Endothelial cell of umbilical vein (primary cell): ENCODE data around the gene TP53. TPM values are rescaled to one million over a fixed set of nuclear protein-coding genes. Genes with fewer than 3 reads are reported as not detected.

Source experiments
- BruUV-seq: library from RNA; stranded (reverse); fragments of 400-500 nt; replicated peaks from 2 replicates; lab custom pipeline; 2021; lab: Mats Ljungman, UMichigan
- CTCF ChIA-PET: fragments of 300-600, 350-600 bp; sonication (Branson Sonifier 250); formaldehyde crosslinking; loops from one replicate; lab custom pipeline; 2021; ENCODE audit warnings: antibody characterized with exemption, inconsistent platforms; lab: Charles Lee
- POLR2A ChIA-PET: fragments of 300-600, 350-600 bp; sonication (Branson Sonifier 250); formaldehyde crosslinking; loops from one replicate; lab custom pipeline; 2021; ENCODE audit warnings: antibody characterized with exemption, inconsistent platforms; lab: Charles Lee
- DNase-seq: peaks from one replicate; pipeline ENCODE4 v3.0.0-alpha.2; 2011; ENCODE audit warnings: low read depth, low spot score
- FAIRE-seq: peaks from 2 replicates; lab custom pipeline; 2011; peaks lifted over from hg19 to GRCh38; lab: Jason Lieb, UNC
- H2AFZ ChIP-seq: 2 replicates; pipeline ENCODE4 v1.6.0; 2012; ENCODE audit warnings: low read depth, low read length, control low read depth, inconsistent platforms
- H3K27ac ChIP-seq: 2 replicates; pipeline ENCODE4 v1.5.1; 2011; ENCODE audit warnings: low read depth, mild to moderate bottlenecking, control low read depth, low read length, moderate library complexity; ENCODE audit not compliant: insufficient read depth
- H3K27me3 ChIP-seq, 2 experiments: 2 replicates each; pipeline versions ENCODE4 v1.6.0 to v1.6.1; 2011; ENCODE audit warnings: low read length in 2 of 2, mixed read lengths in 1 of 2; ENCODE audit not compliant: control insufficient read depth in 2 of 2, insufficient read depth in 2 of 2
- H3K36me3 ChIP-seq, 2 experiments: 2 replicates in 1 of 2; 3 replicates in 1 of 2; pipeline ENCODE4 v1.5.1; 2011; ENCODE audit warnings: low read length in 2 of 2, mild to moderate bottlenecking in 1 of 2, moderate library complexity in 1 of 2; ENCODE audit not compliant: control insufficient read depth in 2 of 2, insufficient read depth in 2 of 2; ENCODE audit errors: extremely low read depth in 1 of 2
- H3K4me1 ChIP-seq: 3 replicates; pipeline ENCODE4 v1.5.1; 2011; ENCODE audit warnings: mild to moderate bottlenecking, low read length; ENCODE audit not compliant: control insufficient read depth, insufficient read depth; ENCODE audit errors: extremely low read depth
- H3K4me2 ChIP-seq: 2 replicates; pipeline ENCODE4 v1.6.1; 2011; ENCODE audit warnings: low read length, control low read depth, mixed read lengths; ENCODE audit not compliant: insufficient read depth
- H3K4me3 ChIP-seq, 3 experiments: fragments of 200-600 bp in 1 of 3; sonication (generic), shearing (Covaris generic) in 1 of 3; replicated peaks in 1 of 3; 2 replicates each; pipeline ENCODE4 v1.5.1; 2011 to 2016; ENCODE audit warnings: control low read depth in 3 of 3, low read length in 3 of 3, mild to moderate bottlenecking in 2 of 3, inconsistent platforms in 1 of 3, low read depth in 1 of 3, moderate library complexity in 1 of 3; ENCODE audit not compliant: insufficient read depth in 1 of 3
- H3K79me2 ChIP-seq: 2 replicates; pipeline ENCODE4 v1.6.0; 2012; ENCODE audit warnings: low read length, inconsistent platforms; ENCODE audit not compliant: control insufficient read depth, insufficient read depth
- H3K9ac ChIP-seq: replicated peaks from 2 replicates; pipeline ENCODE3; 2011; ENCODE audit warnings: low read length, control low read depth; ENCODE audit not compliant: insufficient read depth; ENCODE audit errors: extremely low read depth
- H3K9me1 ChIP-seq: replicated peaks from 3 replicates; pipeline ENCODE4 v1.6.0; 2011; ENCODE audit warnings: mild to moderate bottlenecking, low read length; ENCODE audit not compliant: control insufficient read depth, insufficient read depth; ENCODE audit errors: extremely low read depth
- H3K9me3 ChIP-seq: replicated peaks from 2 replicates; pipeline ENCODE4 v1.5.1; 2012; ENCODE audit warnings: low read length, inconsistent platforms; ENCODE audit not compliant: control insufficient read depth, insufficient read depth
- H4K20me1 ChIP-seq: replicated peaks from 2 replicates; pipeline ENCODE3; 2011; ENCODE audit warnings: mild to moderate bottlenecking, low read length; ENCODE audit not compliant: control insufficient read depth, insufficient read depth; ENCODE audit errors: extremely low read depth
- EZH2 ChIP-seq: IDR thresholded peaks from 2 replicates; pipeline ENCODE4 v1.6.1; 2012; ENCODE audit warnings: borderline replicate concordance, low read depth, mild to moderate bottlenecking, moderate library complexity, low read length, inconsistent platforms; ENCODE audit not compliant: severe bottlenecking
- FOS ChIP-seq: IDR thresholded peaks from 2 replicates; pipeline ENCODE4 v1.6.1; 2011; ENCODE audit warnings: mild to moderate bottlenecking, low read length, moderate library complexity, borderline replicate concordance; ENCODE audit not compliant: insufficient read depth
- GATA2 ChIP-seq: IDR thresholded peaks from 2 replicates; pipeline ENCODE4 v1.7.0; 2011; ENCODE audit warnings: low read depth, mild to moderate bottlenecking, moderate library complexity, mixed read lengths, low read length; ENCODE audit not compliant: insufficient read length, insufficient read depth
- JUN ChIP-seq: IDR thresholded peaks from 2 replicates; pipeline ENCODE4 v1.6.1; 2011; ENCODE audit warnings: borderline replicate concordance, low read depth; ENCODE audit not compliant: insufficient read length, insufficient read depth
- MAX ChIP-seq: IDR thresholded peaks from 2 replicates; pipeline ENCODE4 v1.6.1; 2011; ENCODE audit not compliant: insufficient read depth, insufficient read length
- MYC ChIP-seq: IDR thresholded peaks from one replicate; pipeline ENCODE4 v1.6.1; 2011; ENCODE audit warnings: mild to moderate bottlenecking, low read depth, low read length
- POLR2A ChIP-seq: IDR thresholded peaks from 2 replicates; pipeline ENCODE4 v1.6.1; 2012; ENCODE audit warnings: low read depth, mild to moderate bottlenecking, control low read depth, low read length
- POLR2AphosphoS5 ChIP-seq: IDR thresholded peaks from 2 replicates; pipeline ENCODE4 v1.6.1; 2012; ENCODE audit warnings: low read depth, mild to moderate bottlenecking, control low read depth, low read length, moderate library complexity; ENCODE audit not compliant: insufficient read depth
- dilution Hi-C: fragments of 300-500 bp; cut with MboI; formaldehyde crosslinking; loops from one replicate; pipeline ENCODE4 v1.15.0; 2019; ENCODE audit warnings: low sequenced_read_pairs; ENCODE audit not compliant: extremely low pct_ligation_motif_present
- intact Hi-C: fragments of 100-400 bp; cut with micrococcal nuclease; formaldehyde crosslinking; loops from one replicate; pipeline ENCODE4 v1.10.0; 2022
- polyA plus RNA-seq, 4 experiments: library from polyadenylated mRNA; depleted of rRNA in 3 of 4; stranded (reverse) in 3 of 4; unstranded in 1 of 4; fragments of >200 nt; gene quantifications; 2 replicates each; pipeline versions ENCODE4 v1.2.1 to v1.2.3, GENCODE V29; 2011 to 2012; ENCODE audit warnings: missing spikeins in 1 of 4
- total RNA-seq: library from RNA; stranded (reverse); gene quantifications from 2 replicates; pipeline ENCODE4 v1.2.3, GENCODE V29; 2021
- TF ChIP-seq, protein P1 (sequence below), 2 donors: IDR thresholded peaks; 1 replicate in 1 of 2; 2 replicates in 1 of 2; pipeline ENCODE4 v1.5.1; 2011; ENCODE audit warnings: low read length in 2 of 2, mild to moderate bottlenecking in 2 of 2, moderate library complexity in 2 of 2, control low read depth in 1 of 2, inconsistent platforms in 1 of 2, low read depth in 1 of 2; ENCODE audit not compliant: insufficient read depth in 1 of 2; ENCODE audit errors: extremely low read depth in 1 of 2

Gene TP53
- total and polyA plus RNA-seq, 2 donors (not counting 3 experiments of a cell fraction or from before 2014, with no cell fraction given): 82.1 to 138 TPM

DNA sequence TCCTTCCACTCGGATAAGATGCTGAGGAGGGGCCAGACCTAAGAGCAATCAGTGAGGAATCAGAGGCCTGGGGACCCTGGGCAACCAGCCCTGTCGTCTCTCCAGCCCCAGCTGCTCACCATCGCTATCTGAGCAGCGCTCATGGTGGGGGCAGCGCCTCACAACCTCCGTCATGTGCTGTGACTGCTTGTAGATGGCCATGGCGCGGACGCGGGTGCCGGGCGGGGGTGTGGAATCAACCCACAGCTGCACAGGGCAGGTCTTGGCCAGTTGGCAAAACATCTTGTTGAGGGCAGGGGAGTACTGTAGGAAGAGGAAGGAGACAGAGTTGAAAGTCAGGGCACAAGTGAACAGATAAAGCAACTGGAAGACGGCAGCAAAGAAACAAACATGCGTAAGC lies 12.4 kb downstream of the TP53 start:
- intact Hi-C loops (no loop called here), dilution Hi-C loops (no loop called here)
- H3K27ac ChIP-seq: no peak overlapping the region
- H2AFZ ChIP-seq: no peak overlapping the region
- peaks cover 2% of the 10 kb centered on the region for H4K20me1 ChIP-seq
- TF ChIP-seq POLR2AphosphoS5: no peak
- TF ChIP-seq POLR2A: no peak
- TF ChIP-seq JUN: no peak
- no peak for TF ChIP-seq GATA2
- TF ChIP-seq FOS: no peak
- TF ChIP-seq, protein P1, sequence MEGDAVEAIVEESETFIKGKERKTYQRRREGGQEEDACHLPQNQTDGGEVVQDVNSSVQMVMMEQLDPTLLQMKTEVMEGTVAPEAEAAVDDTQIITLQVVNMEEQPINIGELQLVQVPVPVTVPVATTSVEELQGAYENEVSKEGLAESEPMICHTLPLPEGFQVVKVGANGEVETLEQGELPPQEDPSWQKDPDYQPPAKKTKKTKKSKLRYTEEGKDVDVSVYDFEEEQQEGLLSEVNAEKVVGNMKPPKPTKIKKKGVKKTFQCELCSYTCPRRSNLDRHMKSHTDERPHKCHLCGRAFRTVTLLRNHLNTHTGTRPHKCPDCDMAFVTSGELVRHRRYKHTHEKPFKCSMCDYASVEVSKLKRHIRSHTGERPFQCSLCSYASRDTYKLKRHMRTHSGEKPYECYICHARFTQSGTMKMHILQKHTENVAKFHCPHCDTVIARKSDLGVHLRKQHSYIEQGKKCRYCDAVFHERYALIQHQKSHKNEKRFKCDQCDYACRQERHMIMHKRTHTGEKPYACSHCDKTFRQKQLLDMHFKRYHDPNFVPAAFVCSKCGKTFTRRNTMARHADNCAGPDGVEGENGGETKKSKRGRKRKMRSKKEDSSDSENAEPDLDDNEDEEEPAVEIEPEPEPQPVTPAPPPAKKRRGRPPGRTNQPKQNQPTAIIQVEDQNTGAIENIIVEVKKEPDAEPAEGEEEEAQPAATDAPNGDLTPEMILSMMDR (IDR thresholded peaks at IDR 0.05; ENCODE audit: extremely low read depth in 1 of 2, insufficient read depth in 1 of 2, low read depth in 1 of 2, low read length in 2 of 2): no peak
- no peak for TF ChIP-seq MYC
- TF ChIP-seq MAX: no peak
- TF ChIP-seq EZH2: no peak
- H3K4me1 ChIP-seq: peaks cover 15% of the 10 kb centered on the region
- CTCF ChIA-PET: interaction anchor here (0.9 kb wide), 1 partner anchor 13 kb away, joined by 4 read pairs; the partner anchor contains the start of gene WRAP53
- H3K4me3 ChIP-seq: no peak overlapping the region
- DNase-seq: no peak
- no peaks in the 10 kb centered on the region for H3K27me3 ChIP-seq
- BruUV-seq: no TSS peak
- no peak for FAIRE-seq
- POLR2A ChIA-PET: no interaction called here
- H3K4me2 ChIP-seq: no peak overlapping the region
- no peak overlapping the region for H3K9ac ChIP-seq
- H3K79me2 ChIP-seq: no peaks in the 10 kb centered on the region
- no peaks in the 10 kb centered on the region for H3K9me1 ChIP-seq
- peaks cover 19 to 27% of the 10 kb centered on the region in 2 experiments for H3K36me3 ChIP-seq
- no peaks in the 10 kb centered on the region for H3K9me3 ChIP-seq
